Fibroblast of lung (primary cell): ENCODE measurements around the gene CDC16.

ENCODE experiments used
- CTCF ChIP-seq, 2 donors: IDR thresholded peaks in 1 of 2; conservative IDR thresholded peaks in 1 of 2; 1 replicate in 1 of 2; 2 replicates in 1 of 2; pipeline ENCODE4 v1.5.1; 2011 to 2012; ENCODE audit warnings: low read length in 2 of 2, control low read depth in 1 of 2, inconsistent platforms in 1 of 2, low read depth in 1 of 2, mild to moderate bottlenecking in 1 of 2
- EZH2 ChIP-seq: IDR thresholded peaks from 2 replicates; pipeline ENCODE4 v1.5.1; 2012; ENCODE audit warnings: low read length, control low read depth, mild to moderate bottlenecking; ENCODE audit errors: missing control alignments

- TF ChIP-seq CTCF (conservative IDR thresholded peaks at IDR 0.05 in 1 of 2, IDR thresholded peaks at IDR 0.05 in 1 of 2; ENCODE audit: low read depth in 1 of 2, low read length in 2 of 2) (no peak), EZH2 (no peak)
Measured at GRCh38 chr13:114243971-114244370, 9.3 kb downstream of the CDC16 start.
